Spleen (tissue), 7 donors: Measurements from ENCODE around the gene BAIAP2L2.

Experiments
- CTCF ChIP-seq, 11 experiments: fragments of 200-600 bp in 7 of 11; fragments of 450-650 bp in 4 of 11; sonication (generic) in 4 of 11; IDR thresholded peaks in 8 of 11; conservative IDR thresholded peaks in 3 of 11; 1 replicate in 7 of 11; 2 replicates in 4 of 11; pipeline versions ENCODE4 v1.4.0 to v1.8.0; 2016 to 2021; ENCODE audit warnings: antibody characterized with exemption in 11 of 11, inconsistent platforms in 4 of 11, mild to moderate bottlenecking in 1 of 11
- POLR2A ChIP-seq, 3 donors: fragments of 450-650 bp; IDR thresholded peaks; one replicate each; pipeline ENCODE4 v1.5.1; 2017; ENCODE audit warnings: antibody characterized with exemption in 3 of 3, mild to moderate bottlenecking in 1 of 3
- donor health status: DM: no; HTN: no; CAD: no; lungs with moderate emphysema.
- donor health status: DM: no; HTN: no; CAD: no.
- donor health status: DM: no; HTN: no; CAD: no.

GRCh38 chr22:38132136-38132535, 21.7 kb upstream of the BAIAP2L2 start:
- TF ChIP-seq POLR2A (IDR thresholded peaks at IDR 0.05), result no peak
- no peak for TF ChIP-seq CTCF (IDR thresholded peaks at IDR 0.05 in 8 of 11, conservative IDR thresholded peaks at IDR 0.05 in 3 of 11)
